SK-N-SH (cell line): ENCODE results near the gene PNLDC1. TPM values are rescaled to one million over a fixed set of nuclear protein-coding genes. Genes with fewer than 3 reads are reported as not detected.

ENCODE experiments used
- CTCF ChIA-PET: fragments of 300-600, 350-600 bp; formaldehyde crosslinking; extraction: SDS; loops from one replicate; lab custom pipeline; 2021; lab: Yijun Ruan, JAX
- POLR2A ChIA-PET: fragments of 350-600 bp; sonication (Branson Sonifier 250); formaldehyde crosslinking; extraction: SDS; loops from one replicate; lab custom pipeline; 2020; ENCODE audit warnings: antibody characterized with exemption, inconsistent platforms; lab: Yijun Ruan, JAX
- DNase-seq: peaks from one replicate; pipeline ENCODE4 v3.0.0; 2012
- H2AFZ ChIP-seq: fragments of 200-600 bp; sonication (generic); 2 replicates; pipeline ENCODE4 v1.8.1; 2016; ENCODE audit warnings: antibody characterized with exemption, mild to moderate bottlenecking, low read depth
- H3F3A ChIP-seq: fragments of 200-600 bp; sonication (generic); replicated peaks from 2 replicates; pipeline ENCODE3; 2016; ENCODE audit warnings: antibody characterized with exemption, mild to moderate bottlenecking; ENCODE audit not compliant: insufficient read depth
- H3K27ac ChIP-seq, 2 experiments: fragments of 200-500 bp in 1 of 2; fragments of 200-600 bp in 1 of 2; sonication (Bioruptor generic) in 1 of 2; sonication (generic), shearing (Covaris generic) in 1 of 2; 2 replicates each; pipeline versions ENCODE4 v1.5.1 to v1.6.1; 2014 to 2016; ENCODE audit warnings: low read depth in 2 of 2, inconsistent platforms in 1 of 2, low read length in 1 of 2, mild to moderate bottlenecking in 1 of 2, mixed read lengths in 1 of 2
- H3K27me3 ChIP-seq: fragments of 200-600 bp; sonication (generic), shearing (Covaris generic); 2 replicates; pipeline ENCODE4 v1.6.1; 2016; ENCODE audit warnings: mixed run types; ENCODE audit not compliant: insufficient read depth
- H3K36me3 ChIP-seq, 2 experiments: fragments of 200-500 bp in 1 of 2; fragments of 200-600 bp in 1 of 2; sonication (Bioruptor generic) in 1 of 2; sonication (generic) in 1 of 2; replicated peaks in 1 of 2; 2 replicates each; pipeline versions ENCODE3 to v1.5.1; 2014 to 2016; ENCODE audit warnings: low read length in 1 of 2, mild to moderate bottlenecking in 1 of 2; ENCODE audit not compliant: insufficient read depth in 2 of 2, control insufficient read depth in 1 of 2
- H3K4me1 ChIP-seq, 2 experiments: fragments of 200-500 bp in 1 of 2; fragments of 200-600 bp in 1 of 2; sonication (Bioruptor generic) in 1 of 2; sonication (generic), shearing (Covaris generic) in 1 of 2; 2 replicates each; pipeline versions ENCODE4 v1.5.1 to v1.6.1; 2014 to 2016; ENCODE audit warnings: low read depth in 1 of 2, low read length in 1 of 2, mixed run types in 1 of 2; ENCODE audit not compliant: insufficient read depth in 2 of 2, control insufficient read depth in 1 of 2
- H3K4me2 ChIP-seq: fragments of 200-600 bp; sonication (generic), shearing (Covaris generic); 2 replicates; pipeline ENCODE4 v1.6.1; 2017; ENCODE audit warnings: mixed run types
- H3K4me3 ChIP-seq, 2 experiments: fragments of 200-500 bp in 1 of 2; fragments of 200-600 bp in 1 of 2; sonication (Bioruptor generic) in 1 of 2; sonication (generic), shearing (Covaris generic) in 1 of 2; 2 replicates each; pipeline versions ENCODE4 v1.5.1 to v1.8.1; 2014 to 2016; ENCODE audit warnings: low read depth in 2 of 2, inconsistent platforms in 1 of 2, low read length in 1 of 2, mild to moderate bottlenecking in 1 of 2, mixed read lengths in 1 of 2, moderate library complexity in 1 of 2
- H3K79me2 ChIP-seq: fragments of 200-600 bp; sonication (generic); 2 replicates; pipeline ENCODE4 v1.8.1; 2017; ENCODE audit warnings: mild to moderate bottlenecking; ENCODE audit not compliant: insufficient read depth
- H3K9ac ChIP-seq: fragments of 200-600 bp; sonication (generic); 2 replicates; pipeline ENCODE4 v1.6.1; 2017; ENCODE audit warnings: mixed run types
- H3K9me2 ChIP-seq: fragments of 200-600 bp; sonication (generic); 2 replicates; pipeline ENCODE4 v1.6.1; 2017; ENCODE audit warnings: mixed run types
- H3K9me3 ChIP-seq: fragments of 200-600 bp; sonication (generic); 2 replicates; pipeline ENCODE4 v1.6.1; 2017; ENCODE audit warnings: mixed run types, mild to moderate bottlenecking, moderate library complexity
- H4K20me1 ChIP-seq: fragments of 200-600 bp; sonication (generic); 2 replicates; pipeline ENCODE4 v1.6.1; 2017; ENCODE audit warnings: mild to moderate bottlenecking, mixed run types; ENCODE audit not compliant: insufficient read depth
- FOSL2 ChIP-seq: IDR thresholded peaks from 2 replicates; pipeline ENCODE4 v1.4.0; 2012; ENCODE audit warnings: low read depth, mild to moderate bottlenecking, moderate library complexity, borderline replicate concordance
- FOXM1 ChIP-seq: IDR thresholded peaks from 2 replicates; pipeline ENCODE4 v1.4.0; 2012; ENCODE audit warnings: low read depth, mild to moderate bottlenecking
- GABPA ChIP-seq: IDR thresholded peaks from 2 replicates; pipeline ENCODE4 v1.4.0; 2012; ENCODE audit warnings: low read depth, mild to moderate bottlenecking
- GATA2 ChIP-seq: sonication (generic); formaldehyde crosslinking; IDR thresholded peaks from 2 replicates; pipeline ENCODE4 v1.5.0; 2020; ENCODE audit warnings: mild to moderate bottlenecking, missing genetic modification reagents
- MEF2A ChIP-seq: IDR thresholded peaks from 2 replicates; pipeline ENCODE4 v1.4.0; 2012; ENCODE audit warnings: low read depth, borderline replicate concordance
- MXI1 ChIP-seq: IDR thresholded peaks from 2 replicates; pipeline ENCODE4 v1.6.1; 2012; ENCODE audit warnings: mild to moderate bottlenecking, low read depth, low read length, improper control_type of control experiment
- NFIC ChIP-seq: IDR thresholded peaks from 2 replicates; pipeline ENCODE4 v1.4.0; 2012; ENCODE audit warnings: borderline replicate concordance
- POLR2AphosphoS5 ChIP-seq: IDR thresholded peaks from 2 replicates; pipeline ENCODE4 v1.6.1; 2012; ENCODE audit warnings: low read depth, low read length
- RAD21 ChIP-seq: IDR thresholded peaks from 2 replicates; pipeline ENCODE4 v1.6.1; 2012; ENCODE audit warnings: mild to moderate bottlenecking, low read length
- RFX5 ChIP-seq: IDR thresholded peaks from 2 replicates; pipeline ENCODE4 v1.6.1; 2012; ENCODE audit warnings: mild to moderate bottlenecking, improper control_type of control experiment, low read length
- RXRA ChIP-seq: IDR thresholded peaks from 2 replicates; pipeline ENCODE4 v1.4.0; 2012; ENCODE audit warnings: low read depth, mild to moderate bottlenecking, borderline replicate concordance
- SIN3A ChIP-seq: IDR thresholded peaks from 2 replicates; pipeline ENCODE4 v1.6.1; 2012; ENCODE audit warnings: low read depth, mild to moderate bottlenecking, low read length, moderate library complexity, borderline replicate concordance
- SMC3 ChIP-seq: IDR thresholded peaks from 2 replicates; pipeline ENCODE4 v1.6.1; 2012; ENCODE audit warnings: low read depth, low read length, improper control_type of control experiment
- TAF1 ChIP-seq: IDR thresholded peaks from 2 replicates; pipeline ENCODE4 v1.6.1; 2012; ENCODE audit warnings: low read depth, mild to moderate bottlenecking, low read length, moderate library complexity, borderline replicate concordance
- TEAD4 ChIP-seq: IDR thresholded peaks from 2 replicates; pipeline ENCODE4 v1.4.0; 2012; ENCODE audit warnings: mild to moderate bottlenecking, borderline replicate concordance; ENCODE audit not compliant: insufficient read depth
- WGBS: methylation state at CpG from one replicate; pipeline ENCODE4 v1.1.6; 2017; ENCODE audit warnings: low lambda C conversion rate; 5-methylcytosine and 5-hydroxymethylcytosine counted together
- polyA plus RNA-seq, 3 experiments: library from polyadenylated mRNA; depleted of rRNA; stranded (reverse); fragments of >200 nt; gene quantifications; 2 replicates each; pipeline ENCODE4 v1.2.3, GENCODE V29; 2012
- TF ChIP-seq, protein P1 (sequence below): IDR thresholded peaks from 2 replicates; pipeline ENCODE4 v1.4.0; 2012; ENCODE audit warnings: low read depth, borderline replicate concordance
- TF ChIP-seq, protein P2 (sequence below): fragments of 150-350 bp; IDR thresholded peaks from 2 replicates; pipeline ENCODE4 v1.6.1; 2016; ENCODE audit warnings: mild to moderate bottlenecking, low read depth, low read length
- TF ChIP-seq, protein P3 (sequence below): IDR thresholded peaks from 2 replicates; pipeline ENCODE4 v1.6.1; 2012; ENCODE audit warnings: mild to moderate bottlenecking, low read depth, low read length, moderate library complexity
- TF ChIP-seq, protein P4 (sequence below): IDR thresholded peaks from 2 replicates; pipeline ENCODE4 v1.4.0; 2012; ENCODE audit warnings: low read depth, borderline replicate concordance
- TF ChIP-seq, protein P5 (sequence below): fragments of 200-600 bp; sonication (generic); IDR thresholded peaks from 2 replicates; pipeline ENCODE4 v1.6.1; 2017; ENCODE audit warnings: antibody characterized with exemption, mild to moderate bottlenecking, moderate library complexity

PNLDC1 gene
- polyA plus RNA-seq, 1 of the 3 experiments (the other 2 are of a cell fraction) = not detected

DNA sequence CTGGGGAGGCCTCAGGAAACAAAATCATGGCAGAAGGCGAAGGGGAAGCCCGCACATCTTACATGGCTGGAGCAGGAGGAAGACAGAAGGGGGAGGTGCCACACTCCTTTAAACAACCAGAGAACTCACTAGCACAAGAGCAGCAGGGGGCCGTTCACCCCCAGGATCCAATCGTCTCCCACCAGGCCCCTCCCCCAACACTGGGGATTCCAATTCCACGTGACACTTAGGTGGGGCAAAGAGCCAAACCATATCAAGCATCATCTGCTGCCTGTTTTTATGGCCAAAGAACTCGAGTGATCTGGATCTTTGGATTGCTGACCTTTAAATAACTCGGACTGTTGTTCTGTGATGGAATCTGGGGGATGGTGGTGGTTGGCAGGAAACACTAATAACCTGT is 28.0 kb downstream of the PNLDC1 start:
- no peak overlapping the region for H3K27ac ChIP-seq
- H3K4me3 ChIP-seq = no peak overlapping the region
- H3K36me3 ChIP-seq = no peaks in the 10 kb centered on the region
- no peaks in the 10 kb centered on the region for H3K9me3 ChIP-seq
- CTCF ChIA-PET = no interaction called here
- H3K9ac ChIP-seq = no peak overlapping the region
- 47% methylated on average over 6 of the region's 7 CpGs for WGBS
- TF ChIP-seq, protein P1, sequence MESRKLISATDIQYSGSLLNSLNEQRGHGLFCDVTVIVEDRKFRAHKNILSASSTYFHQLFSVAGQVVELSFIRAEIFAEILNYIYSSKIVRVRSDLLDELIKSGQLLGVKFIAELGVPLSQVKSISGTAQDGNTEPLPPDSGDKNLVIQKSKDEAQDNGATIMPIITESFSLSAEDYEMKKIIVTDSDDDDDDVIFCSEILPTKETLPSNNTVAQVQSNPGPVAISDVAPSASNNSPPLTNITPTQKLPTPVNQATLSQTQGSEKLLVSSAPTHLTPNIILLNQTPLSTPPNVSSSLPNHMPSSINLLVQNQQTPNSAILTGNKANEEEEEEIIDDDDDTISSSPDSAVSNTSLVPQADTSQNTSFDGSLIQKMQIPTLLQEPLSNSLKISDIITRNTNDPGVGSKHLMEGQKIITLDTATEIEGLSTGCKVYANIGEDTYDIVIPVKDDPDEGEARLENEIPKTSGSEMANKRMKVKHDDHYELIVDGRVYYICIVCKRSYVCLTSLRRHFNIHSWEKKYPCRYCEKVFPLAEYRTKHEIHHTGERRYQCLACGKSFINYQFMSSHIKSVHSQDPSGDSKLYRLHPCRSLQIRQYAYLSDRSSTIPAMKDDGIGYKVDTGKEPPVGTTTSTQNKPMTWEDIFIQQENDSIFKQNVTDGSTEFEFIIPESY = no peak
- no peak for TF ChIP-seq TAF1
- TF ChIP-seq, protein P2, sequence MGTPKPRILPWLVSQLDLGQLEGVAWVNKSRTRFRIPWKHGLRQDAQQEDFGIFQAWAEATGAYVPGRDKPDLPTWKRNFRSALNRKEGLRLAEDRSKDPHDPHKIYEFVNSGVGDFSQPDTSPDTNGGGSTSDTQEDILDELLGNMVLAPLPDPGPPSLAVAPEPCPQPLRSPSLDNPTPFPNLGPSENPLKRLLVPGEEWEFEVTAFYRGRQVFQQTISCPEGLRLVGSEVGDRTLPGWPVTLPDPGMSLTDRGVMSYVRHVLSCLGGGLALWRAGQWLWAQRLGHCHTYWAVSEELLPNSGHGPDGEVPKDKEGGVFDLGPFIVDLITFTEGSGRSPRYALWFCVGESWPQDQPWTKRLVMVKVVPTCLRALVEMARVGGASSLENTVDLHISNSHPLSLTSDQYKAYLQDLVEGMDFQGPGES = no peak
- no peak for TF ChIP-seq NFIC
- TF ChIP-seq GABPA = no peak
- no peak for TF ChIP-seq GATA2 (CRISPR knock-in tag)
- TF ChIP-seq, protein P3, sequence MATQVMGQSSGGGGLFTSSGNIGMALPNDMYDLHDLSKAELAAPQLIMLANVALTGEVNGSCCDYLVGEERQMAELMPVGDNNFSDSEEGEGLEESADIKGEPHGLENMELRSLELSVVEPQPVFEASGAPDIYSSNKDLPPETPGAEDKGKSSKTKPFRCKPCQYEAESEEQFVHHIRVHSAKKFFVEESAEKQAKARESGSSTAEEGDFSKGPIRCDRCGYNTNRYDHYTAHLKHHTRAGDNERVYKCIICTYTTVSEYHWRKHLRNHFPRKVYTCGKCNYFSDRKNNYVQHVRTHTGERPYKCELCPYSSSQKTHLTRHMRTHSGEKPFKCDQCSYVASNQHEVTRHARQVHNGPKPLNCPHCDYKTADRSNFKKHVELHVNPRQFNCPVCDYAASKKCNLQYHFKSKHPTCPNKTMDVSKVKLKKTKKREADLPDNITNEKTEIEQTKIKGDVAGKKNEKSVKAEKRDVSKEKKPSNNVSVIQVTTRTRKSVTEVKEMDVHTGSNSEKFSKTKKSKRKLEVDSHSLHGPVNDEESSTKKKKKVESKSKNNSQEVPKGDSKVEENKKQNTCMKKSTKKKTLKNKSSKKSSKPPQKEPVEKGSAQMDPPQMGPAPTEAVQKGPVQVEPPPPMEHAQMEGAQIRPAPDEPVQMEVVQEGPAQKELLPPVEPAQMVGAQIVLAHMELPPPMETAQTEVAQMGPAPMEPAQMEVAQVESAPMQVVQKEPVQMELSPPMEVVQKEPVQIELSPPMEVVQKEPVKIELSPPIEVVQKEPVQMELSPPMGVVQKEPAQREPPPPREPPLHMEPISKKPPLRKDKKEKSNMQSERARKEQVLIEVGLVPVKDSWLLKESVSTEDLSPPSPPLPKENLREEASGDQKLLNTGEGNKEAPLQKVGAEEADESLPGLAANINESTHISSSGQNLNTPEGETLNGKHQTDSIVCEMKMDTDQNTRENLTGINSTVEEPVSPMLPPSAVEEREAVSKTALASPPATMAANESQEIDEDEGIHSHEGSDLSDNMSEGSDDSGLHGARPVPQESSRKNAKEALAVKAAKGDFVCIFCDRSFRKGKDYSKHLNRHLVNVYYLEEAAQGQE = no peak
- no peak for TF ChIP-seq MEF2A
- no peak for TF ChIP-seq RFX5
- TF ChIP-seq RAD21 = no peak
- TF ChIP-seq MXI1 = no peak
- no peak for TF ChIP-seq SIN3A
- TF ChIP-seq TEAD4 = no peak
- TF ChIP-seq POLR2AphosphoS5 = no peak
- TF ChIP-seq FOXM1 = no peak
- TF ChIP-seq FOSL2 = no peak
- no peak for TF ChIP-seq SMC3
- TF ChIP-seq, protein P4, sequence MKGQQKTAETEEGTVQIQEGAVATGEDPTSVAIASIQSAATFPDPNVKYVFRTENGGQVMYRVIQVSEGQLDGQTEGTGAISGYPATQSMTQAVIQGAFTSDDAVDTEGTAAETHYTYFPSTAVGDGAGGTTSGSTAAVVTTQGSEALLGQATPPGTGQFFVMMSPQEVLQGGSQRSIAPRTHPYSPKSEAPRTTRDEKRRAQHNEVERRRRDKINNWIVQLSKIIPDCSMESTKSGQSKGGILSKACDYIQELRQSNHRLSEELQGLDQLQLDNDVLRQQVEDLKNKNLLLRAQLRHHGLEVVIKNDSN = no peak
- no peak for TF ChIP-seq RXRA
- TF ChIP-seq, protein P5, sequence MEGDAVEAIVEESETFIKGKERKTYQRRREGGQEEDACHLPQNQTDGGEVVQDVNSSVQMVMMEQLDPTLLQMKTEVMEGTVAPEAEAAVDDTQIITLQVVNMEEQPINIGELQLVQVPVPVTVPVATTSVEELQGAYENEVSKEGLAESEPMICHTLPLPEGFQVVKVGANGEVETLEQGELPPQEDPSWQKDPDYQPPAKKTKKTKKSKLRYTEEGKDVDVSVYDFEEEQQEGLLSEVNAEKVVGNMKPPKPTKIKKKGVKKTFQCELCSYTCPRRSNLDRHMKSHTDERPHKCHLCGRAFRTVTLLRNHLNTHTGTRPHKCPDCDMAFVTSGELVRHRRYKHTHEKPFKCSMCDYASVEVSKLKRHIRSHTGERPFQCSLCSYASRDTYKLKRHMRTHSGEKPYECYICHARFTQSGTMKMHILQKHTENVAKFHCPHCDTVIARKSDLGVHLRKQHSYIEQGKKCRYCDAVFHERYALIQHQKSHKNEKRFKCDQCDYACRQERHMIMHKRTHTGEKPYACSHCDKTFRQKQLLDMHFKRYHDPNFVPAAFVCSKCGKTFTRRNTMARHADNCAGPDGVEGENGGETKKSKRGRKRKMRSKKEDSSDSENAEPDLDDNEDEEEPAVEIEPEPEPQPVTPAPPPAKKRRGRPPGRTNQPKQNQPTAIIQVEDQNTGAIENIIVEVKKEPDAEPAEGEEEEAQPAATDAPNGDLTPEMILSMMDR = no peak
- H3K4me2 ChIP-seq = no peak overlapping the region
- no peaks in the 10 kb centered on the region for H3F3A ChIP-seq
- no peaks in the 10 kb centered on the region for H3K79me2 ChIP-seq
- POLR2A ChIA-PET = no interaction called here
- no peak for DNase-seq
- no peak overlapping the region for H2AFZ ChIP-seq
- no peaks in the 10 kb centered on the region for H4K20me1 ChIP-seq
- no peaks in the 10 kb centered on the region for H3K9me2 ChIP-seq
- no peaks in the 10 kb centered on the region for H3K4me1 ChIP-seq
- no peaks in the 10 kb centered on the region for H3K27me3 ChIP-seq
